ENCODE data around the gene PRLHR.

- TF ChIP-seq, protein P1, sequence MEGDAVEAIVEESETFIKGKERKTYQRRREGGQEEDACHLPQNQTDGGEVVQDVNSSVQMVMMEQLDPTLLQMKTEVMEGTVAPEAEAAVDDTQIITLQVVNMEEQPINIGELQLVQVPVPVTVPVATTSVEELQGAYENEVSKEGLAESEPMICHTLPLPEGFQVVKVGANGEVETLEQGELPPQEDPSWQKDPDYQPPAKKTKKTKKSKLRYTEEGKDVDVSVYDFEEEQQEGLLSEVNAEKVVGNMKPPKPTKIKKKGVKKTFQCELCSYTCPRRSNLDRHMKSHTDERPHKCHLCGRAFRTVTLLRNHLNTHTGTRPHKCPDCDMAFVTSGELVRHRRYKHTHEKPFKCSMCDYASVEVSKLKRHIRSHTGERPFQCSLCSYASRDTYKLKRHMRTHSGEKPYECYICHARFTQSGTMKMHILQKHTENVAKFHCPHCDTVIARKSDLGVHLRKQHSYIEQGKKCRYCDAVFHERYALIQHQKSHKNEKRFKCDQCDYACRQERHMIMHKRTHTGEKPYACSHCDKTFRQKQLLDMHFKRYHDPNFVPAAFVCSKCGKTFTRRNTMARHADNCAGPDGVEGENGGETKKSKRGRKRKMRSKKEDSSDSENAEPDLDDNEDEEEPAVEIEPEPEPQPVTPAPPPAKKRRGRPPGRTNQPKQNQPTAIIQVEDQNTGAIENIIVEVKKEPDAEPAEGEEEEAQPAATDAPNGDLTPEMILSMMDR (IDR thresholded peaks at IDR 0.05; ENCODE audit: low read depth, low read length), result no peak
- TF ChIP-seq EZH2phosphoT487 (IDR thresholded peaks at IDR 0.05; ENCODE audit: low read depth), result no peak
Measured at GRCh38 chr10:118542745-118543144, 52.7 kb downstream of the PRLHR start.
